GM18508 (cell line): ENCODE data around the gene WDR20.
"Not testable (repeated sequence)": the region's sequence is repeated elsewhere in the genome, so short reads cannot be mapped to it uniquely, and the experiment has no call there.

Experiments used
- ATAC-seq: cut with Tn5 transposase; IDR thresholded peaks from one replicate; pipeline ENCODE4 v1.9.1; 2021; ENCODE audit warnings: moderate number of reproducible peaks; ENCODE audit not compliant: insufficient read depth, unreplicated experiment

Gene WDR20

DNA sequence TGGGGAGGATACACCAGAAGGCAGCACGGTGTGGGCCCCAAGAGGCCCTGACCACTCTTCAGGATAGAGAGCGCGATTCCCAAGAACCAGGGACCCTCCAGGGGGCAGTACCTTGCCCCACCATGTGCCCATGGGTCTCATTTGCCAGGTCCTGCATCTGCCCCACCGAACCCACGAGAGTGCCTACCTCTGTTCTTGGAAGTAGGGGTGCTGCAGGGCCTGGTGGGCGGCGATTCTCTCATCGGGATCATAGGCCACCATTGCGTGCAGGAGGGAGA lies 92.6 kb downstream of the WDR20 start:
- no peak for ATAC-seq

GRCh38 chr14:102233081-102233480 lies 93.4 kb downstream of the WDR20 start:
- no peak for ATAC-seq

GRCh38 chr14:102234331-102235264 lies 94.9 kb downstream of the WDR20 start:
- ATAC-seq = no peak

- no peak for ATAC-seq
Observed at GRCh38 chr14:102235275-102235897, 95.7 kb downstream of the WDR20 start.

DNA sequence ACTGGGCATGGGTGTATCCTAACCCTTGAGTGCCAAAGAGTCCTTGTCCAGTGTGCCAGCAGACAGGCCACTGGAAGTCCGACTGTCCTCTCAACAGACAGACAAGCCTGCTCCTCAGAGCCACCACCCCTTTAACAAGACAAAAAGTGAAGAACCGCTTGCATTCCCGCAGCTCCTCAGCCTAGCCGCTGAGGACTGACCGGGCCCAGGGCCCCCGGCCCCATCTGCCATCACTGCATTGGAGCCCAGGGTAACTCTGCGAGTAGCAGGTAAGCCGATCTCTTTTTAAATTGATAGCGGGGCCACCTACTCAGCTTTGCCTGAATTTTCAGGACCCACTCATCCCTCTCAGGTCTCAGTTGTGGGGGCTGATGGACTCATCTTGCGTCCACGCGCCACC lies 96.3 kb downstream of the WDR20 start:
- ATAC-seq = no peak

DNA sequence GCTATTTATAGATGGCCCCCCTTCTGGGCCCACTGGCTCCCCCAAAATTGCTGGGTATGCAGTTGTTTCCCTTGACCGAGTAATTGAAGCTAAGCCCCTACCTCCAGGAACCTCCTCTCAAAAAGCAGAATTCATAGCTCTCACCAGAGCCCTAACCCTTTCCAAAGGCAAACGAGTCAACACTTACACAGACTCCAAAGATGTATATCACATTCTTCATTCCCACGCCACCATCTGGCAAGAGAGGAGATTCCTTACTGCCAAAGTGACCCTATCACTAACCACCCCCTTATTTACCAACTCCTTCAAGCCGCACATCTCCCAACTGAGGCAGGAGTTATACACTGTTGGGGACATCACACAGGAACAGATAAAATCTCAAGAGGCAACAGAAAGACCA lies 98.4 kb downstream of the WDR20 start:
- no peak for ATAC-seq

GRCh38 chr14:102238766-102239165 lies 99.1 kb downstream of the WDR20 start:
- no peak for ATAC-seq

DNA sequence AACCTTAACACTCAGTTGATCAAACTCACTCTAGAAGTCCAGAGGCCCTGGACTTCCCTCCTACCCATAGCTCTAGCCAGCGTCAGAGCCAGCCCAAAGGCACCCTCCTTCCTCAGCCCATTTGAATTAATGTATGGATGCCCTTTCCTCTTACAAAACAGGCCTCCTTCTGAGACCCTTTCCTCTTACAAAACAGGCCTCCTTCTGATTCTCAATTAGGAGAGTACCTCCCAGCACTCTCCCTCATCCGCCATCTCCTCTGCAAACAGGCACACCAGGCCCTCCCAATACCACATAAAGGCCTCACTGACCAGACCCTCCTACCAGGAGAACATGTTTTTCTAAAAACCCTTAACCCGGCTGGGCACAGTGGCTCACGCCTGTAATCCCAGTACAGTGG lies 99.5 kb downstream of the WDR20 start:
- ATAC-seq = no peak

DNA sequence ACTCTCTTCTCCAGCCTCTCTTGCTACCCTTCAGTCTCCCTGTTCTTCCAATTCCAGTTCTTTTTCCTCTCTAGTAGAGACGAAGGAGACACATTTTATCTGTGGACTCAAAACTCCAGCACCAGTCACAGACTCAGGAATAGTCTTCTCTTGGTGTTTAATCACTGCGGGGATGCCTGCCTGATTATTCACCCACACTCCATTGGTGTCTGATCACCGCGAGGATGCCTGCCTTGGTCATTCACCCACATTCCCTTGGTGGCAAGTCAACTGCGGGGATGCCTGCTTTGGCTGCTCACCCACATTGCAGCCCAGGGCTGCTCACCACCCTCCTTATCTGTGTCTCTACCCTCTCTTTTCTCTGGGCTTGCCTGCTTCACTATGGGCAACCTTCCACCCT lies 100.8 kb downstream of the WDR20 start:
- not testable (repeated sequence) for ATAC-seq

DNA sequence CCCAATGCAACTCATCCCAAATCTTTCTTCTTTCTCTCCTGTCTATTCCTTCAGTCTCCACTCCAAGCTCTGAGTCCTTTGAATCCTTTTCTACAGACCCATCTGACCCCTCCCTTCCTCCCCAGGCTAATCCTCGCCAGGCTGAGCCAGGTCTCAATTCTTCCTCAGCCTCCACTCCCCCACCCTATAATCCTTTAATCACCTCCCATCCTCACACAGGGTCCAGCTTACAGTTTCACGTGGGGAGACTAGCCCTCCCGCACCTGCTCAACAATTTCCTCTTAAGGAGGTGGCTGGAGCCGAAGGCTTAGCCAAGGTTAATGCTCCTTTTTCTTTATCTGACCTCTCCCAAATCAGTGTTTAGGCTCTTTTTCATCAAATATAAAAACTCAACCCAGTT lies 101.5 kb downstream of the WDR20 start:
- ATAC-seq = no peak

DNA sequence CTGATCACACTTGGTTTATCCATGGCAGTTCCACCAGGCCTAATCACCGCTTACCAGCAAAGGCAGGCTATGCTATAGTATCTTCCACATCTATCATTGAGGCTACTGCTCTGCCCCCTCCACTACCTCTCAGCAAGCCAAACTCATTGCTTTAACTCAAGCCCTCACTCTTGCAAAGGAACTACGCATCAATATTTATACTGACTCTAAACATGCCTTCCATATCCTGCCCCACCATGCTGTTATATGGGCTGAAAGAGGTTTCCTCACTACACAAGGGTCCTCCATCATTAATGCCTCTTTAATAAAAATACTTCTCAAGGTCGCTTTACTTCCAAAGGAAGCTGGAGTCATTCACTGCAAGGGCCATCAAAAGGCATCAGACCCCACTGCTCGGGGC lies 104.1 kb downstream of the WDR20 start:
- ATAC-seq = not testable (repeated sequence)

DNA sequence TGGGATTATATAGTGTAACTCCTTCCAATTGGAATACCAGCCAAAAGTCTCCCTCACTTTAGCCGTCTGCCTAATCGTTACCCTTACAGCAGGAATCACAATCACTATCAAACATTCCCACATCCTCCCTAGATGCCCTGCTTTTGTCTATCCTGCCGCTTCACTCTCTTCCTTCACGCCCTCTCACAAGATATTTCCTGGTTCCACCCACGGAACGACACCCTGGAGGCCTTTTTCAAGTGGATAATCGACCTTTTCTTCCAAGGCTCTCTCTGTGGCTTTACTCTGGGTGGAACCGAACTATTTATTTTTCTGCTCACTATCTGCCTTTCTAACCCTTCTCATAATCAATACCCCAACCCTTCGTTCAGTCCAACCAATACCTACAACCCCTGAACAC lies 106.4 kb downstream of the WDR20 start:
- ATAC-seq = no peak

GRCh38 chr14:102248121-102248520 lies 108.4 kb downstream of the WDR20 start:
- no peak for ATAC-seq

GRCh38 chr14:102249041-102249440 lies 109.3 kb downstream of the WDR20 start:
- no peak for ATAC-seq

- ATAC-seq = no peak
Observed at GRCh38 chr14:102249981-102250380, 110.3 kb downstream of the WDR20 start.

GRCh38 chr14:102250636-102251035 lies 110.9 kb downstream of the WDR20 start:
- ATAC-seq = no peak

DNA sequence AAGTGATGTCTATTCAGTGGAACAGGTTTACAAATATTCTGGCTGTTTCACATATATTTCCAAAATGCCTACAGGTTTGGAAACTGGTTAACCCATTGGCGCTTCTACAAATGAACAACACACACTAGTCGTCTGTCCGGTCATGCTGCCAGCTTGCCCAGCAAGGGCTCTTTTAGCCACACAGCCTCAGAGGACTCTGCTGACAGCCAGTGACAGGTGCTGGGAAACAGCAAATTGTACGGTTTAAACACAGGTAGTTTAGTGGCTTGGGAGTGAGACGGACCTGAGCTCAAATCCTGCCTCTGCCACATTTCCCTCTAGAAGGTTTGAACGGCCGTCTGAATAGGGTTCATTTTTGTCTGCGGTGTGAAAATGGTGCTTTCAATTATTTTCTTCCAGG lies 111.5 kb downstream of the WDR20 start:
- ATAC-seq = no peak

GRCh38 chr14:102252834-102253801 lies 113.4 kb downstream of the WDR20 start:
- ATAC-seq = no peak

GRCh38 chr14:102255401-102256190 lies 115.9 kb downstream of the WDR20 start:
- ATAC-seq = no peak

DNA sequence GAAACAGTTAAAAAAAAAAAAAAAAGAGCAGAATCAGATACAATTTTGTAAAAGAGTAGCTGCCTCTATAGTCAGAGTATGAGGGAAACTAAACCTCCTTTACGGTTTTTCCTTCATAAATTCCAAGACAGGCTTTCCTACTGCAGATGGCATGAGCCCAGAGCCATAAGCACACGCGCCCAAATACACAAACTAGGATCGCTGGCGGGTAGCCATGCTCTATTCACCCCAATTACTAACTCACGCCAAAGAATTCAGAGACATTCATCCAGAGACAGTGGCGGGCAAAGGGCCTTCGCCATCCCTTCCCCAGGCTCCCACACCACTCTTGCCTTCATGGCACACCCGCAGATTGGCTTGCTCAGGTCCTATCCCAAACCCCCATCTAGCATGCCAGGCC lies 117.0 kb downstream of the WDR20 start:
- no peak for ATAC-seq
